HCT116 (cell line): ENCODE data around the gene CDYL. TPM values are rescaled to one million over a fixed set of nuclear protein-coding genes. Genes with fewer than 3 reads are reported as not detected.

Experiments
- ATAC-seq: fragments of 200-7000 bp; cut with Tn5 transposase; 2 replicates; pipeline ENCODE4 v1.9.1; 2020; ENCODE audit warnings: mild to moderate bottlenecking, moderate library complexity
- BruUV-seq: library from RNA; stranded (reverse); fragments of 400-500 nt; replicated peaks from 2 replicates; lab custom pipeline; 2021; lab: Mats Ljungman, UMichigan
- CTCF ChIA-PET: fragments of 300-600 bp; sonication (Branson Sonifier 250); formaldehyde crosslinking; loops from one replicate; lab custom pipeline; 2021; ENCODE audit warnings: antibody characterized with exemption; lab: Charles Lee
- POLR2A ChIA-PET: fragments of 300-600, 350-600 bp; sonication (Branson Sonifier 250); formaldehyde crosslinking; loops from one replicate; lab custom pipeline; 2021; ENCODE audit warnings: antibody characterized with exemption; lab: Charles Lee
- RAD21 ChIA-PET, 2 experiments: fragments of 300-600 bp; sonication (Branson Sonifier 250); formaldehyde crosslinking; loops; one replicate each; lab custom pipeline; 2023; ENCODE audit warnings: low total read pairs in 2 of 2; ENCODE audit not compliant: uncharacterized antibody in 2 of 2, unreplicated experiment in 2 of 2, low non-redundant PET in 1 of 2; lab: Charles Lee
- DNase-seq: peaks from one replicate; pipeline ENCODE4 v3.0.0-alpha.2; 2010; ENCODE audit warnings: low read depth, low spot score
- H2AFZ ChIP-seq: fragments of 200-600 bp; shearing (Covaris generic), sonication (generic); 2 replicates; pipeline ENCODE4 v1.6.1; 2017; ENCODE audit warnings: low read depth, mixed run types, mixed read lengths, antibody characterized with exemption, low read length; ENCODE audit not compliant: poor library complexity, severe bottlenecking
- H3K27ac ChIP-seq: 2 replicates; pipeline ENCODE4 v1.5.1; 2012; ENCODE audit warnings: low read depth, low read length
- H3K27me3 ChIP-seq: fragments of 200-600 bp; sonication (generic); 2 replicates; pipeline ENCODE4 v1.6.1; 2016; ENCODE audit warnings: mixed run types, low read length, mixed read lengths; ENCODE audit not compliant: insufficient read depth
- H3K36me3 ChIP-seq, 2 experiments: fragments of 200-500 bp in 1 of 2; fragments of 200-600 bp in 1 of 2; sonication (Bioruptor generic) in 1 of 2; sonication (generic) in 1 of 2; 2 replicates each; pipeline versions ENCODE4 v1.5.1 to v1.6.1; 2014 to 2016; ENCODE audit warnings: low read length in 2 of 2, inconsistent platforms in 1 of 2, mixed read lengths in 1 of 2, mixed run types in 1 of 2; ENCODE audit not compliant: insufficient read depth in 2 of 2, control insufficient read depth in 1 of 2
- H3K4me1 ChIP-seq, 2 experiments: fragments of 200-600 bp in 1 of 2; sonication (generic) in 1 of 2; 2 replicates each; pipeline versions ENCODE4 v1.5.1 to v1.6.1; 2012 to 2017; ENCODE audit warnings: low read length in 2 of 2, inconsistent platforms in 1 of 2, mild to moderate bottlenecking in 1 of 2, mixed read lengths in 1 of 2, mixed run types in 1 of 2, moderate library complexity in 1 of 2; ENCODE audit not compliant: insufficient read depth in 2 of 2, control insufficient read depth in 1 of 2
- H3K4me2 ChIP-seq: fragments of 200-600 bp; sonication (generic); 2 replicates; pipeline ENCODE4 v1.6.1; 2017; ENCODE audit warnings: mixed run types, low read length, mixed read lengths
- H3K4me3 ChIP-seq, 2 experiments: fragments of 200-600 bp in 1 of 2; sonication (generic) in 1 of 2; replicated peaks in 1 of 2; 2 replicates each; pipeline ENCODE4 v1.5.1; 2011 to 2016; ENCODE audit warnings: low read length in 2 of 2, control low read depth in 1 of 2, low read depth in 1 of 2, mild to moderate bottlenecking in 1 of 2, mixed read lengths in 1 of 2, mixed run types in 1 of 2
- H3K79me2 ChIP-seq: fragments of 200-600 bp; sonication (generic); 2 replicates; pipeline ENCODE4 v1.6.1; 2017; ENCODE audit warnings: mild to moderate bottlenecking, mixed run types, low read length, moderate library complexity, mixed read lengths; ENCODE audit not compliant: insufficient read depth
- H3K9ac ChIP-seq: fragments of 200-600 bp; sonication (generic); 2 replicates; pipeline ENCODE4 v1.6.1; 2016; ENCODE audit warnings: low read length, mixed read lengths
- H3K9me2 ChIP-seq: fragments of 200-600 bp; sonication (generic), shearing (Covaris generic); 2 replicates; pipeline ENCODE4 v1.6.1; 2017; ENCODE audit warnings: mixed run types, mild to moderate bottlenecking, moderate library complexity; ENCODE audit not compliant: insufficient read depth
- H3K9me3 ChIP-seq, 2 experiments: fragments of 200-500 bp in 1 of 2; fragments of 200-600 bp in 1 of 2; sonication (Bioruptor generic) in 1 of 2; sonication (generic) in 1 of 2; 2 replicates each; pipeline ENCODE4 v1.6.1; 2014 to 2017; ENCODE audit warnings: low read length in 2 of 2, mixed read lengths in 2 of 2, inconsistent platforms in 1 of 2, low read depth in 1 of 2, mild to moderate bottlenecking in 1 of 2, mixed run types in 1 of 2, moderate library complexity in 1 of 2; ENCODE audit not compliant: control insufficient read depth in 1 of 2, insufficient read depth in 1 of 2
- H4K20me1 ChIP-seq: fragments of 200-600 bp; sonication (generic), shearing (Covaris generic); 2 replicates; pipeline ENCODE4 v1.6.1; 2017; ENCODE audit warnings: mixed run types, mild to moderate bottlenecking, moderate library complexity; ENCODE audit not compliant: insufficient read depth
- ATF3 ChIP-seq: IDR thresholded peaks from 2 replicates; pipeline ENCODE4 v1.6.1; 2012
- CTCF ChIP-seq, 3 experiments: fragments of 200-600 bp in 1 of 3; sonication (generic) in 1 of 3; IDR thresholded peaks in 2 of 3; conservative IDR thresholded peaks in 1 of 3; 2 replicates each; pipeline ENCODE4 v1.5.1; 2012 to 2017; ENCODE audit warnings: low read depth in 2 of 3, low read length in 2 of 3, antibody characterized with exemption in 1 of 3, borderline replicate concordance in 1 of 3, control low read depth in 1 of 3, mild to moderate bottlenecking in 1 of 3, mixed read lengths in 1 of 3, mixed run types in 1 of 3, moderate library complexity in 1 of 3; ENCODE audit not compliant: insufficient read depth in 1 of 3
- ELF1 ChIP-seq: IDR thresholded peaks from 2 replicates; pipeline ENCODE4 v1.6.1; 2012; ENCODE audit warnings: low read depth, borderline replicate concordance
- FOSL1 ChIP-seq: IDR thresholded peaks from 2 replicates; pipeline ENCODE4 v1.6.1; 2012; ENCODE audit warnings: low read depth
- MAX ChIP-seq: IDR thresholded peaks from 2 replicates; pipeline ENCODE4 v1.6.1; 2012
- POLR2A ChIP-seq: IDR thresholded peaks from 2 replicates; pipeline ENCODE4 v1.7.0; 2011; ENCODE audit warnings: borderline replicate concordance; ENCODE audit not compliant: insufficient read depth, insufficient read length; ENCODE audit errors: extremely low read depth
- RAD21 ChIP-seq: IDR thresholded peaks from 2 replicates; pipeline ENCODE4 v1.6.1; 2012; ENCODE audit warnings: low read depth, mild to moderate bottlenecking
- TCF7L2 ChIP-seq: IDR thresholded peaks from 2 replicates; pipeline ENCODE4 v1.7.0; 2011; ENCODE audit warnings: borderline replicate concordance, inconsistent platforms; ENCODE audit not compliant: insufficient read depth, insufficient read length; ENCODE audit errors: extremely low read depth
- YY1 ChIP-seq: IDR thresholded peaks from 2 replicates; pipeline ENCODE4 v1.6.1; 2011; ENCODE audit warnings: low read length, low read depth, moderate library complexity, mild to moderate bottlenecking; ENCODE audit not compliant: insufficient replicate concordance; ENCODE audit errors: extremely low read depth
- ZBTB33 ChIP-seq: IDR thresholded peaks from 2 replicates; pipeline ENCODE4 v1.6.1; 2011; ENCODE audit warnings: mild to moderate bottlenecking, low read length, moderate library complexity; ENCODE audit not compliant: insufficient replicate concordance; ENCODE audit errors: extremely low read depth
- ZNF274 ChIP-seq: fragments of 200-500 bp; sonication (Bioruptor generic); IDR thresholded peaks from 2 replicates; pipeline ENCODE4 v1.6.1; 2014; ENCODE audit warnings: mild to moderate bottlenecking, low read depth, low read length, inconsistent platforms
- intact Hi-C: fragments of 100-400 bp; cut with micrococcal nuclease; formaldehyde crosslinking; loops from 2 replicates; pipeline ENCODE4 v1.10.0; 2022
- total RNA-seq: library from RNA; stranded (reverse); gene quantifications from one replicate; pipeline ENCODE4 v1.2.1, GENCODE V29; 2021; ENCODE audit not compliant: unreplicated experiment

CDYL gene
- total RNA-seq, 1 experiment from 2014 or later = 42.6 TPM

- CTCF ChIA-PET = no interaction called here
- no peak for TF ChIP-seq RAD21
- no peak for TF ChIP-seq ELF1
- TF ChIP-seq ZBTB33 = no peak
- TF ChIP-seq POLR2A = no peak
- TF ChIP-seq MAX = no peak
- TF ChIP-seq TCF7L2 = no peak
- TF ChIP-seq YY1 = no peak
- no peak for TF ChIP-seq ZNF274
- no peak for TF ChIP-seq ATF3
- no peak for TF ChIP-seq CTCF (IDR thresholded peaks at IDR 0.05 in 2 of 3, conservative IDR thresholded peaks at IDR 0.05 in 1 of 3; ENCODE audit: borderline replicate concordance in 1 of 3, insufficient read depth in 1 of 3, low read depth in 2 of 3, low read length in 2 of 3)
- TF ChIP-seq FOSL1 = no peak
Observed at GRCh38 chr6:4751823-4752464, 24.3 kb upstream of the CDYL start.

More at GRCh38 chr6:4751823-4752464, 24.3 kb upstream of the CDYL start:
- Histone ChIP-seq H3K27ac (no peak overlapping the region), H3K9me3 (no peaks in the 10 kb centered on the region), H3K4me1 (no peaks in the 10 kb centered on the region), H3K79me2 (no peaks in the 10 kb centered on the region), H3K4me3 (no peak overlapping the region), H3K9ac (no peak overlapping the region), H3K36me3 (no peaks in the 10 kb centered on the region), H3K27me3 (no peaks in the 10 kb centered on the region), H2AFZ (no peak overlapping the region), H3K4me2 (no peak overlapping the region), H4K20me1 (no peaks in the 10 kb centered on the region), H3K9me2 (no peaks in the 10 kb centered on the region)
- no TSS peak for BruUV-seq
- no peak for ATAC-seq
- ChIA-PET POLR2A (no interaction called here), RAD21 (no interaction called here)
- intact Hi-C loops = no loop called here
- DNase-seq = no peak
